OCI-LY1 (cell line): ENCODE data around the gene L3MBTL4.

Source experiments
- CTCF ChIP-seq: fragments of 200-600 bp; sonication (generic), shearing (Covaris generic); IDR thresholded peaks from 2 replicates; pipeline ENCODE4 v1.5.1; 2017; ENCODE audit warnings: mild to moderate bottlenecking, antibody characterized with exemption, low read length, moderate library complexity, mixed read lengths
- EZH2 ChIP-seq: fragments of 200-600 bp; sonication (generic), shearing (Covaris generic); IDR thresholded peaks from 2 replicates; pipeline ENCODE4 v1.8.0; 2017; ENCODE audit warnings: borderline replicate concordance, mixed run types, mild to moderate bottlenecking, antibody characterized with exemption, low read length, moderate library complexity, mixed read lengths

DNA sequence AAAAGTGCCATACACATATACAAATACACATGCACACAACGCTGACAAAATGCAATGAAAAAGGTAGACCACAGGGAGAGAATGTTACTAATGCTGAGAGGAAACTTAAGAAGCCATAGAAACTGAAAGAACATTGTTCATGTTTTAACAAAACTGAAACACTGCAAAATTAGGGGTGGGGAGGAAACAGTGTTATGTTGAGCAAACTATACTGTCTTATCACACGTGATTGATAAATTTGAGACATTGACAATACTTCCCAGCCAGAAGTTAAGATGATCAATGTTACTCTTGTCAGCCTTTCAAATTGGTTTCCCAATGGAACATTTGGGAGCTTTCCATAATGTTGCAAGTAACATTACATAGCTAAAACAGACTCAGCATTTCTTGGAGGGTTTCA is 165.5 kb downstream of the L3MBTL4 start:
- TF ChIP-seq CTCF (no peak), EZH2 (no peak)
